ENCODE measurements around the gene FTO.

FTO gene

GRCh38 chr16:53708490-53708889, 4.5 kb downstream of the FTO start:
- no peak for DNase-seq (ENCODE audit: low read depth in 2 of 2)

DNA sequence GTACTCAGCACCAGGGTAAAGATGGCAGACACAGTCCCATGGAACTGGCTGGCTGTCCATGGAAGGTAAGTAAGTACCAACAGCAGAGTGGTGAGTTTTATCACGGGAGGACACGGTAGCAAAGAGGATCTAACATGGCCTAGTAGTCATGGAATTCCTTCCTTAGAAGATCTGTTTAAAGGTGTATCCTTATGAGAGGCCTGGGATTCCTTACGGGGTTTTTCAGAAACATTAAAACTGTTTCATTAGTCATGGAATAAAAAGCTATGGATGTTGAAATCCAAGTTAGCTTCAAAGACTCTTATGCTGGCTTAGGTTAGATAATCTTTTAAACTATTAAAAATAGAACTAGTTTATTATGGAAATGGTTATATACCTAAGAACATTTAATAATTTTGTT, 7.4 kb downstream of the FTO start:
- DNase-seq (ENCODE audit: low read depth in 2 of 2), result no peak

GRCh38 chr16:53712065-53712464, 8.1 kb downstream of the FTO start:
- no peak for DNase-seq (ENCODE audit: low read depth in 2 of 2)

- no peak for DNase-seq (ENCODE audit: low read depth in 2 of 2)
Measured at GRCh38 chr16:53713403-53714204, 9.6 kb downstream of the FTO start.

- no peak for DNase-seq (ENCODE audit: low read depth in 2 of 2)
Measured at GRCh38 chr16:53714205-53715022, 10.5 kb downstream of the FTO start.

DNA sequence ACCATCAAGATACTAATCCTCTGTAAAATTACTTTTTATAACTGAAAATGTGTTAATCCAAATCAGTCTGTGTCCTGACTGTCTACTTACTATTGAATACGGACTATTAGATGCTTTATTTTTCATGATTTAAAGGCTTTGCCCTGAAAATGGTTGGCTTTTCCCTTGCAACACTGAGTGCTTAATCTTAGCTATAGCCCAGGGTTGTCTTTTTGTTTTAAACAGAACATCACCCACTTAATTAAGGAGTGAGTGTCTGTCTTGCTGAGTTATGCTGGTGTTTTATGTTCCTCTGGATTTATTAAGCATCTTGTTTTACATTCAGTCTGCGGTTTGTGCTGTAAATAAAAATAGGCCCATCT, 11.0 kb downstream of the FTO start:
- no peak for DNase-seq (ENCODE audit: low read depth in 2 of 2)

DNA sequence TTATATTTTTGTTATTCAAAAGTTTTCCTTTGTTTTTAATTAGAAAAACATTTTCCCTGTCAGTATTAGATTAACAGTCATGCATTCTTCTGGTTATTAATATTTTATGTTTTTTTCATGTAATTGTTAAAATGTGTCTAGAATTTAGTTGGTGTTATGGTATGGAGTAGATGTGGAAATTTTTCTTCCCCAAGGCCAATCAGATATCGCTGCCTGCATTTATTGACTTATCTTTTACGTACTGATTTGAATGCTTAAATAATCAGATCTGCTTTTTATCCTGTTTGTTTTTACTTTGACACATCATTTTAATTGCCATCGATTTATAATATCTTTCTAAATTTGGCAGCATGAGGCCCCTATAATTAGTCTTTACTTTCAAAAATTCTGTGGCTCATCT, 13.6 kb downstream of the FTO start:
- no peak for DNase-seq (ENCODE audit: low read depth in 2 of 2)

DNA sequence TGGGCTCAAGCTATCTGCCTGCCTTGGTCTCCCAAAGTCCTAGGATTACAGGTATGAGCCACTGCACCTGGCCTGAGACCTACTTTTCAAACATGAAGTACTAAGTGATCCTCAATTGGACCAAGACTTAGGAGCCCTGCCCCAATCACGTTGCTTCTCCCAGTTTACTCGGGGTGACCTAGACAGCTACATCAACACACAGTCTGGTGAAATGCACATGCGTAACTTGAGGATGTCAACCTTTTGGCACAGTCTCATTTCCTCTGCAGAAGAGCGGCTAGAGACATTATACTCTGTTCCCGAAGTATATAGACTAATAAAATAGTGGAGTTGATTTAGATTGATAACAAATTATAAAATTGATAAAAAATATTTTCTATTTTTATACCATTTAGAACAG, 17.1 kb downstream of the FTO start:
- no peak for DNase-seq (ENCODE audit: low read depth in 2 of 2)

- no peak for DNase-seq (ENCODE audit: low read depth in 2 of 2)
Measured at GRCh38 chr16:53726625-53727024, 22.7 kb downstream of the FTO start.

DNA sequence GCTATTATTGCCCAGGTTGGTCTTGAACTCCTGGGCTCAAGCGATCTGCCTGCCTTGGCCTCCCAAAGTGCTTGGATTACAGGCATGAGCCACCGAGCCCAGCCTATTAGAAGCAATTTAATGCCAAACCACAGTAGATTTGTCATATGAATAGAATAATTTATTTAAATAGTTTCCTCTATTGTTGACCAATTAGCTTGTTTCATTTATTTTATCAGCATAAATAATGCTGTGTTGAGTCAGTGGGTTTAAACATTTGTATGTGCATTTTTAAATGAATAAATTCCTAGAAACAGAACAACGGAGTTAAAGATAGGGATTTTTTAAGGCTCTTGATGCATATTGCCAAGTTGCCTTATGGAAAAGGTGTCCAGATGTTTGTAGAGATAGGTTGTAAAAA, 26.7 kb downstream of the FTO start:
- DNase-seq (ENCODE audit: low read depth in 2 of 2), result no peak

- no peak for DNase-seq (ENCODE audit: low read depth in 2 of 2)
Measured at GRCh38 chr16:53732296-53732929, 28.5 kb downstream of the FTO start.

- no peak for DNase-seq (ENCODE audit: low read depth in 2 of 2)
Measured at GRCh38 chr16:53734908-53735307, 31.0 kb downstream of the FTO start.

GRCh38 chr16:53736297-53736696, 32.3 kb downstream of the FTO start:
- no peak for DNase-seq (ENCODE audit: low read depth in 2 of 2)

GRCh38 chr16:53737552-53737951, 33.6 kb downstream of the FTO start:
- no peak for DNase-seq (ENCODE audit: low read depth in 2 of 2)

- DNase-seq (ENCODE audit: low read depth in 2 of 2), result no peak
Measured at GRCh38 chr16:53740476-53740875, 36.5 kb downstream of the FTO start.

- DNase-seq (ENCODE audit: low read depth in 2 of 2), result no peak
Measured at GRCh38 chr16:53740933-53741531, 37.1 kb downstream of the FTO start.

DNA sequence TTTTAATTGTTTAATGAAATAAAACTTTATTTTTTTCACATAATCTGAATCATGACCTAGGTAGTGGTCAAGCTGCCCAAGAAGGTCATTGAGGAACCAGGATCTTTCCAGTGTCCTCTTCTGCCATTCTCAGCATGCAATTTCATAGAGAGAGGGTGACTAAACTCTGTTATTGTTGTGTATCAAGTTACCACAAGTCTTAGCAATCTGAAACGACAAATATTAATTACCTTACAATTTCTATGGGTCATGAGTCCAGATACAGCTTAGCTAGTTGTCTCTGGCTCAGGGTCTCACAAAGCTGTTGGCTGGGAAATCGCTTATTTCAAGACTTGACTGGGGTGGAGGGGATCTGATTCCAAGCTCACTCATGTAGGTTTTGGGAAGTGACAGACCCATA, 37.6 kb downstream of the FTO start:
- DNase-seq (ENCODE audit: low read depth in 2 of 2), result no peak

DNA sequence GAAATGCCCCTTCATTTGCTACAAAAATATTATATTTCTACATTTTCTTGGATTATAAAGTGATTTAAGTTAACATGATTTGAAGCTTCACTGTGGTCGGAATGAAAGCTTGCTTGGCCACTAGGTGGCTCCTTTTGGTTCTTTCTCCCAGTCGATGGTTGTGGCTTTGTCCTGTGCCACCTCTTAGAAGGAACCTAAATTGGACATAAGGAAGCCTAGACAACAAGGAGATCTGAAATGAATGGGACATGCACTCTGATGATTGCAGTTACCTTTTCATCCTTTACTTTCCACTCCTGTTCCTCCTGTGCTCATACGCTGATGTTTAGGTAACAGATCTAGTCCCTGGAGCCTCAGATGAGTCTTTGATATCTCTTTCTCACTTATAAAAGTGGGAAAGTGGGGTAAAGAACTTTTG, 39.2 kb downstream of the FTO start:
- DNase-seq (ENCODE audit: low read depth in 2 of 2), result no peak

DNA sequence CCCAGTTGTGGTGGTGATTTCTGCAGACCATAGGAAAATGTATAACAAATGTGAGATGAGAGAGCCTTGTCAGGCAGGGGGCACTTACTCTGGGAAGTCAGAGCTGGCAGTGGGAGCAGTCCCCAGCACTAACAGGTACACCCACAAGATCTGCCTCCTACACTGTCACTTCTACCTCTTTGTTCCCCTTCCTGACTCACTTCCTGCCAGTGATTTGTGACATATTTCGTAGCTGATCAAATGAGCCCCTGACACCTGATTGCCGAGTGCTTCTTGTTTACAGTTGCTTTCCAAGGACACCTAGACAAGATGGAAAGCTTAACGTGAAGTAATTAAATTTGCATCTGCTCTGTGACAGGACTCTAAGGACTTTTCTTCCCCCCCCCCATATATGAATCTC, 40.5 kb downstream of the FTO start:
- DNase-seq (ENCODE audit: low read depth in 2 of 2), result no peak

GRCh38 chr16:53745086-53745485, 41.1 kb downstream of the FTO start:
- no peak for DNase-seq (ENCODE audit: low read depth in 2 of 2)

- no peak for DNase-seq (ENCODE audit: low read depth in 2 of 2)
Measured at GRCh38 chr16:53745753-53746266, 41.9 kb downstream of the FTO start.

- no peak for DNase-seq (ENCODE audit: low read depth in 2 of 2)
Measured at GRCh38 chr16:53752560-53752959, 48.6 kb downstream of the FTO start.
